Hematopoietic multipotent progenitor cell treated with erythropoietin and hydrocortisone succinate and interleukin-3 and kit ligand, for 6 days (in vitro differentiated cells): ENCODE results near the gene ATP6V0B.
A peak's percentile ranks its signal among the peaks of the same experiment; 100 is the strongest.

ENCODE experiments used
- DNase-seq: peaks from one replicate; pipeline ENCODE4 v3.0.0-alpha.2; 2015

Gene ATP6V0B

GRCh38 chr1:43970502-43970901 is 4.3 kb upstream of the ATP6V0B start:
- no peak for DNase-seq

- DNase-seq: no peak
Observed at GRCh38 chr1:43970911-43971310, 3.8 kb upstream of the ATP6V0B start.

GRCh38 chr1:43971336-43971980 is 3.3 kb upstream of the ATP6V0B start:
- DNase-seq: no peak

- peak; percentile 73 for DNase-seq
Observed at GRCh38 chr1:43973981-43974442, 748 bp upstream of the ATP6V0B start.

- DNase-seq: peak; percentile 70
Observed at GRCh38 chr1:43975249-43975961, 645 bp downstream of the ATP6V0B start.

GRCh38 chr1:43976045-43976444 is 1.3 kb downstream of the ATP6V0B start:
- peak; percentile 46 for DNase-seq

GRCh38 chr1:43976890-43977289 is 2.1 kb downstream of the ATP6V0B start:
- no peak for DNase-seq

- DNase-seq: no peak
Observed at GRCh38 chr1:43977376-43978263, 2.9 kb downstream of the ATP6V0B start.

GRCh38 chr1:43978264-43978550 is 3.4 kb downstream of the ATP6V0B start:
- DNase-seq: peak; percentile 39

GRCh38 chr1:43978551-43979260 is 3.9 kb downstream of the ATP6V0B start, which contains the start of gene B4GALT2:
B4GALT2 (plus strand) TSS chr1:43979210; CDS start chr1:43981161, 1,951 bp downstream.
- peak; percentile 60 for DNase-seq

- no peak for DNase-seq
Observed at GRCh38 chr1:43979261-43979527, 4.4 kb downstream of the ATP6V0B start.

- DNase-seq: peak; percentile 82
Observed at GRCh38 chr1:43979528-43980254, 4.9 kb downstream of the ATP6V0B start.

- DNase-seq: no peak
Observed at GRCh38 chr1:43980255-43981134, 5.7 kb downstream of the ATP6V0B start.

- no peak for DNase-seq
Observed at GRCh38 chr1:43981135-43981491, 6.4 kb downstream of the ATP6V0B start.

- no peak for DNase-seq
Observed at GRCh38 chr1:43981636-43982035, 6.9 kb downstream of the ATP6V0B start.

GRCh38 chr1:43982241-43982640 is 7.5 kb downstream of the ATP6V0B start:
- DNase-seq: no peak

- DNase-seq: no peak
Observed at GRCh38 chr1:43982808-43983207, 8.0 kb downstream of the ATP6V0B start.

- DNase-seq: no peak
Observed at GRCh38 chr1:43983253-43983899, 8.6 kb downstream of the ATP6V0B start.

GRCh38 chr1:43984855-43985254 is 10.1 kb downstream of the ATP6V0B start:
- no peak for DNase-seq

GRCh38 chr1:43985984-43986595 is 11.3 kb downstream of the ATP6V0B start:
- DNase-seq: no peak

GRCh38 chr1:43986712-43987111 is 12.0 kb downstream of the ATP6V0B start:
- DNase-seq: no peak
